GM20000 (cell line): ENCODE measurements around the gene SLC10A4.
"Not testable (repeated sequence)": the region's sequence is repeated elsewhere in the genome, so short reads cannot be mapped to it uniquely, and the experiment has no call there.

Experiments used
- DNase-seq: peaks from one replicate; pipeline ENCODE4 v3.0.0; 2012; ENCODE audit warnings: low spot score
- CTCF ChIP-seq: IDR thresholded peaks from 2 replicates; pipeline ENCODE4 v1.5.1; 2012; ENCODE audit warnings: mild to moderate bottlenecking, control low read depth; ENCODE audit errors: extremely low read depth, missing control alignments

The SLC10A4 gene

GRCh38 chr4:48450740-48451139 lies 32.4 kb upstream of the SLC10A4 start:
- DNase-seq: no peak
- TF ChIP-seq CTCF: no peak

- not testable (repeated sequence) for DNase-seq
Observed at GRCh38 chr4:48451656-48452055, 31.5 kb upstream of the SLC10A4 start.

- no peak for TF ChIP-seq CTCF
- DNase-seq: no peak
Observed at GRCh38 chr4:48454591-48454990, 28.6 kb upstream of the SLC10A4 start.

GRCh38 chr4:48461000-48461399 lies 22.1 kb upstream of the SLC10A4 start:
- no peak for TF ChIP-seq CTCF

GRCh38 chr4:48462363-48462762 lies 20.8 kb upstream of the SLC10A4 start:
- DNase-seq: no peak
- TF ChIP-seq CTCF: no peak

More at GRCh38 chr4:48461000-48461399, 22.1 kb upstream of the SLC10A4 start:
- no peak for DNase-seq

- DNase-seq: no peak
- TF ChIP-seq CTCF: no peak
Observed at GRCh38 chr4:48467442-48467841, 15.7 kb upstream of the SLC10A4 start.

- DNase-seq: no peak
- no peak for TF ChIP-seq CTCF
Observed at GRCh38 chr4:48467891-48468290, 15.3 kb upstream of the SLC10A4 start.

- no peak for TF ChIP-seq CTCF
- no peak for DNase-seq
Observed at GRCh38 chr4:48470137-48470536, 13.0 kb upstream of the SLC10A4 start.
